ENCODE results near the gene SGK2.

GRCh38 chr20:43559147-43559987 lies 540 bp downstream of the SGK2 start:
- TF ChIP-seq CTCF (IDR thresholded peaks at IDR 0.05 in 4 of 5, conservative IDR thresholded peaks at IDR 0.05 in 1 of 5) (no peak), POLR2A (IDR thresholded peaks at IDR 0.05) (no peak)
